ENCODE results near the gene JADE1.

JADE1 gene

GRCh38 chr4:128916832-128917231 is 107.3 kb downstream of the JADE1 start:
- Histone ChIP-seq H3K18ac (ENCODE audit: low read length) (no peak overlapping the region), H2BK12ac (ENCODE audit: low read length) (no peak overlapping the region), H4K91ac (ENCODE audit: low read depth, low read length, poor library complexity) (no peak overlapping the region), H2BK15ac (ENCODE audit: low read length) (no peak overlapping the region), H3K27me3 (ENCODE audit: control insufficient read depth in 3 of 3, insufficient read depth in 3 of 3, low read depth in 1 of 3, low read length in 3 of 3) (no peaks in the 10 kb centered on the region), H2BK120ac (ENCODE audit: low read depth, low read length) (no peak overlapping the region), H3K4me3 (ENCODE audit: low read length in 2 of 2) (no peak overlapping the region), H4K8ac (ENCODE audit: low read depth, low read length) (no peak overlapping the region), H3K36me3 (replicated peaks in 1 of 2; ENCODE audit: control insufficient read depth in 2 of 2, insufficient read depth in 2 of 2, low read length in 2 of 2) (no peaks in the 10 kb centered on the region), H2AFZ (ENCODE audit: low read length) (no peak overlapping the region), H3K4me1 (ENCODE audit: control insufficient read depth in 2 of 2, insufficient read depth in 1 of 2, low read depth in 1 of 2, low read length in 2 of 2) (peaks cover 0 to 3% of the 10 kb centered on the region in 2 donors), H2BK5ac (ENCODE audit: low read length) (no peak overlapping the region), H3K4ac (ENCODE audit: low read length) (no peak overlapping the region), H3K9me3 (replicated peaks in 1 of 2; ENCODE audit: control insufficient read depth in 2 of 2, insufficient read depth in 1 of 2, low read depth in 1 of 2, low read length in 2 of 2) (peaks cover 0 to 4% of the 10 kb centered on the region in 2 donors), H3K23ac (ENCODE audit: low read depth, low read length, poor library complexity) (no peak overlapping the region), H3K4me2 (ENCODE audit: insufficient read depth, low read length, poor library complexity, severe bottlenecking) (no peak overlapping the region), H3K79me1 (ENCODE audit: low read depth, low read length) (no peaks in the 10 kb centered on the region), H2AK5ac (ENCODE audit: low read depth, low read length) (no peak overlapping the region), H3K27ac (replicated peaks; ENCODE audit: low read length) (no peak overlapping the region), H3K14ac (ENCODE audit: low read length) (no peak overlapping the region), H3K9ac (ENCODE audit: low read depth, low read length, poor library complexity) (peak overlapping the region; percentile 24)
- no peak for DNase-seq (ENCODE audit: low spot score)
- WGBS, 2 donors (ENCODE audit: extremely low coverage in 2 of 2, insufficient read length in 2 of 2, insufficient replicate concordance in 1 of 2) = no CpG with 5 or more reads among the region's 6 CpGs

GRCh38 chr4:128917781-128918180 is 108.3 kb downstream of the JADE1 start:
- WGBS, 2 donors (ENCODE audit: extremely low coverage in 2 of 2, insufficient read length in 2 of 2, insufficient replicate concordance in 1 of 2) = no CpG with 5 or more reads among the region's 2 CpGs
- H4K8ac ChIP-seq (ENCODE audit: low read depth, low read length) = no peak overlapping the region

DNA sequence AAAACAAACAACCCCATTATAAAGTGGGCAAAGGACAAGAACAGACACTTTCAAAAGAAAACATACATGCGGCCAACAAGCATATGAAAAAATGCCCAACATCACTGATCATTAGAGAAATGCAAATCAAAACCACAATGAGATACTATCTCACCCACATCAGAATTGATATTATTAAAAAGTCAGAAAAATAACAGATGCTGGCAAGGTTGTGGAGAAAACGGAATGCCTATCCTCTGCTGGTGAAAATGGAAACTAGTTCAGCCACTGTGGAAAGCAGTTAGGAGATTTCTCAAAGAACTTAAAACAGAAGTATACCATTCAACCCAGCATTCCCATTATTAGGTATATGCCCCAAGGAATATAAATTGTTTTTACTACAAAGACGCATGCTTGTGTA is 112.5 kb downstream of the JADE1 start:
- no peak overlapping the region for H4K91ac ChIP-seq (ENCODE audit: low read depth, low read length, poor library complexity)
- H3K36me3 ChIP-seq (replicated peaks in 1 of 2; ENCODE audit: control insufficient read depth in 2 of 2, insufficient read depth in 2 of 2, low read length in 2 of 2) = peaks cover 0 to 5% of the 10 kb centered on the region in 2 donors
- H3K14ac ChIP-seq (ENCODE audit: low read length) = no peak overlapping the region
- H3K27me3 ChIP-seq (ENCODE audit: control insufficient read depth in 3 of 3, insufficient read depth in 3 of 3, low read depth in 1 of 3, low read length in 3 of 3) = no peaks in the 10 kb centered on the region
- no peak overlapping the region for H3K4me2 ChIP-seq (ENCODE audit: insufficient read depth, low read length, poor library complexity, severe bottlenecking)
- H3K4ac ChIP-seq (ENCODE audit: low read length) = no peak overlapping the region
- no peak for DNase-seq (ENCODE audit: low spot score)
- no peak overlapping the region for H4K8ac ChIP-seq (ENCODE audit: low read depth, low read length)
- H2BK120ac ChIP-seq (ENCODE audit: low read depth, low read length) = no peak overlapping the region
- peaks cover 0 to 11% of the 10 kb centered on the region in 2 donors for H3K9me3 ChIP-seq (replicated peaks in 1 of 2; ENCODE audit: control insufficient read depth in 2 of 2, insufficient read depth in 1 of 2, low read depth in 1 of 2, low read length in 2 of 2)
- H2BK5ac ChIP-seq (ENCODE audit: low read length) = no peak overlapping the region
- H2BK12ac ChIP-seq (ENCODE audit: low read length) = no peak overlapping the region
- H2BK15ac ChIP-seq (ENCODE audit: low read length) = no peak overlapping the region
- no peak overlapping the region for H2AFZ ChIP-seq (ENCODE audit: low read length)
- no peaks in the 10 kb centered on the region for H3K4me1 ChIP-seq (ENCODE audit: control insufficient read depth in 2 of 2, insufficient read depth in 1 of 2, low read depth in 1 of 2, low read length in 2 of 2)
- no peak overlapping the region for H3K9ac ChIP-seq (ENCODE audit: low read depth, low read length, poor library complexity)
- no peak overlapping the region for H3K23ac ChIP-seq (ENCODE audit: low read depth, low read length, poor library complexity)
- no peak overlapping the region for H3K27ac ChIP-seq (replicated peaks; ENCODE audit: low read length)
- no peak overlapping the region for H3K4me3 ChIP-seq (ENCODE audit: low read length in 2 of 2)
- no peak overlapping the region for H3K18ac ChIP-seq (ENCODE audit: low read length)
- H2AK5ac ChIP-seq (ENCODE audit: low read depth, low read length) = no peak overlapping the region
- no peaks in the 10 kb centered on the region for H3K79me1 ChIP-seq (ENCODE audit: low read depth, low read length)
- WGBS, 2 donors (ENCODE audit: extremely low coverage in 2 of 2, insufficient read length in 2 of 2, insufficient replicate concordance in 1 of 2) = no CpG with 5 or more reads among the region's 3 CpGs

More at GRCh38 chr4:128917781-128918180, 108.3 kb downstream of the JADE1 start:
- no peak for DNase-seq (ENCODE audit: low spot score)
- Histone ChIP-seq H3K4me3 (ENCODE audit: low read length in 2 of 2) (no peak overlapping the region), H3K23ac (ENCODE audit: low read depth, low read length, poor library complexity) (no peak overlapping the region), H3K36me3 (replicated peaks in 1 of 2; ENCODE audit: control insufficient read depth in 2 of 2, insufficient read depth in 2 of 2, low read length in 2 of 2) (no peaks in the 10 kb centered on the region), H2BK12ac (ENCODE audit: low read length) (no peak overlapping the region), H3K27ac (replicated peaks; ENCODE audit: low read length) (no peak overlapping the region), H2BK5ac (ENCODE audit: low read length) (no peak overlapping the region), H4K91ac (ENCODE audit: low read depth, low read length, poor library complexity) (no peak overlapping the region), H2AK5ac (ENCODE audit: low read depth, low read length) (no peak overlapping the region), H2AFZ (ENCODE audit: low read length) (no peak overlapping the region), H3K4me2 (ENCODE audit: insufficient read depth, low read length, poor library complexity, severe bottlenecking) (no peak overlapping the region), H3K4ac (ENCODE audit: low read length) (no peak overlapping the region), H3K79me1 (ENCODE audit: low read depth, low read length) (no peaks in the 10 kb centered on the region), H2BK15ac (ENCODE audit: low read length) (no peak overlapping the region), H3K9me3 (replicated peaks in 1 of 2; ENCODE audit: control insufficient read depth in 2 of 2, insufficient read depth in 1 of 2, low read depth in 1 of 2, low read length in 2 of 2) (peaks cover 0 to 4% of the 10 kb centered on the region in 2 donors), H3K9ac (ENCODE audit: low read depth, low read length, poor library complexity) (no peak overlapping the region), H3K18ac (ENCODE audit: low read length) (no peak overlapping the region), H3K4me1 (ENCODE audit: control insufficient read depth in 2 of 2, insufficient read depth in 1 of 2, low read depth in 1 of 2, low read length in 2 of 2) (peaks cover 0 to 3% of the 10 kb centered on the region in 2 donors), H3K27me3 (ENCODE audit: control insufficient read depth in 3 of 3, insufficient read depth in 3 of 3, low read depth in 1 of 3, low read length in 3 of 3) (no peaks in the 10 kb centered on the region), H2BK120ac (ENCODE audit: low read depth, low read length) (no peak overlapping the region), H3K14ac (ENCODE audit: low read length) (no peak overlapping the region)

All from neuronal stem cell (in vitro differentiated cells).